Measurements from ENCODE around the gene FGF12.

DNA sequence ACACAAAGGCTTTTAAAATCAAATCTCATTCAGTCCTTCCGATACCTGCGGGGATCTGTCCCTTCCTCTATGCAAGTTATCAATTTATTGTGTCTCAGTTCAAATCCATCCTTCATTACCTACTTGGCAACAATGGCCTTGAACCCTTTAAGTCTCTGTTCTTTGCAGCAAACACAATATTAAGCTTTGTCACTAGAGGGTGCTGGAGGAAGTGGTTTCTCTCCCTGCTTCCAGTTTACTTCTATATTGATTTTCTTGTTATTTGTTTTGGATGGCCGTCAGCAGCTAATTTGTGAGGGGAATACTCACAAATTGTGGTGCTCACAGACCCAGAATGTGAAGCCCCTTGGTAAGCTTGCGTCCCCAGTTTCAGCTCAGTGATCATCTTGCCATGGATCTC is 278.3 kb downstream of the FGF12 start:
- TF ChIP-seq RFX5 (IDR thresholded peaks at IDR 0.05; ENCODE audit: low read length) (no peak), EZH2phosphoT487 (IDR thresholded peaks at IDR 0.05; ENCODE audit: borderline replicate concordance, low read depth) (no peak), NFIC (IDR thresholded peaks at IDR 0.05; ENCODE audit: borderline replicate concordance) (no peak)
- TF ChIP-seq, protein P1, sequence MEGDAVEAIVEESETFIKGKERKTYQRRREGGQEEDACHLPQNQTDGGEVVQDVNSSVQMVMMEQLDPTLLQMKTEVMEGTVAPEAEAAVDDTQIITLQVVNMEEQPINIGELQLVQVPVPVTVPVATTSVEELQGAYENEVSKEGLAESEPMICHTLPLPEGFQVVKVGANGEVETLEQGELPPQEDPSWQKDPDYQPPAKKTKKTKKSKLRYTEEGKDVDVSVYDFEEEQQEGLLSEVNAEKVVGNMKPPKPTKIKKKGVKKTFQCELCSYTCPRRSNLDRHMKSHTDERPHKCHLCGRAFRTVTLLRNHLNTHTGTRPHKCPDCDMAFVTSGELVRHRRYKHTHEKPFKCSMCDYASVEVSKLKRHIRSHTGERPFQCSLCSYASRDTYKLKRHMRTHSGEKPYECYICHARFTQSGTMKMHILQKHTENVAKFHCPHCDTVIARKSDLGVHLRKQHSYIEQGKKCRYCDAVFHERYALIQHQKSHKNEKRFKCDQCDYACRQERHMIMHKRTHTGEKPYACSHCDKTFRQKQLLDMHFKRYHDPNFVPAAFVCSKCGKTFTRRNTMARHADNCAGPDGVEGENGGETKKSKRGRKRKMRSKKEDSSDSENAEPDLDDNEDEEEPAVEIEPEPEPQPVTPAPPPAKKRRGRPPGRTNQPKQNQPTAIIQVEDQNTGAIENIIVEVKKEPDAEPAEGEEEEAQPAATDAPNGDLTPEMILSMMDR (IDR thresholded peaks at IDR 0.05) = no peak; the same call in 1 of the 2 replicates
